Psoas muscle (tissue), 8 donors: ENCODE data around the gene MTX1. TPM values are rescaled to one million over a fixed set of nuclear protein-coding genes. Genes with fewer than 3 reads are reported as not detected.
"Not testable (repeated sequence)": the region's sequence is repeated elsewhere in the genome, so short reads cannot be mapped to it uniquely, and the experiment has no call there.

ENCODE experiments used
- ATAC-seq, 4 donors: fragments of 200-7000 bp; cut with Tn5 transposase; one replicate each; pipeline ENCODE4 v1.9.1; 2020; ENCODE audit warnings: moderate library complexity in 3 of 4, mild to moderate bottlenecking in 2 of 4
- DNase-seq, 2 donors: peaks; one replicate each; pipeline ENCODE4 v3.0.0-alpha.2; 2020
- H3K27ac ChIP-seq: fragments of 200-600 bp; one replicate; pipeline ENCODE4 v1.8.0; 2022
- H3K27me3 ChIP-seq, 3 donors: fragments of 200-600 bp in 1 of 3; one replicate each; pipeline versions ENCODE4 v1.6.1 to v1.8.0; 2013 to 2022; ENCODE audit warnings: low read length in 2 of 3, mild to moderate bottlenecking in 2 of 3, moderate library complexity in 1 of 3; ENCODE audit not compliant: insufficient read depth in 3 of 3
- H3K36me3 ChIP-seq, 2 donors: fragments of 200-600 bp in 1 of 2; one replicate each; pipeline versions ENCODE4 v1.6.1 to v1.8.0; 2013 to 2022; ENCODE audit warnings: low read depth in 1 of 2, mild to moderate bottlenecking in 1 of 2, moderate library complexity in 1 of 2; ENCODE audit not compliant: insufficient read depth in 1 of 2
- H3K4me1 ChIP-seq: fragments of 200-600 bp; one replicate; pipeline ENCODE4 v1.8.0; 2022
- H3K4me3 ChIP-seq: fragments of 200-600 bp; one replicate; pipeline ENCODE4 v1.8.0; 2022; ENCODE audit warnings: mild to moderate bottlenecking
- H3K9me3 ChIP-seq: fragments of 200-600 bp; one replicate; pipeline ENCODE4 v1.8.0; 2022
- WGBS, 3 donors: extraction: QIAGEN DNeasy Blood & Tissue Kit; methylation state at CpG; one replicate each; pipeline versions ENCODE4 v1.1.6 to v1.1.7; 2013; 5-methylcytosine and 5-hydroxymethylcytosine counted together
- intact Hi-C, 2 donors: fragments of 100-400 bp; cut with DNase I; formaldehyde crosslinking; loops; one replicate each; pipeline versions ENCODE4 v1.11.0 to v1.14.2; 2022
- polyA plus RNA-seq, 3 donors: library from polyadenylated mRNA; stranded (reverse); fragments of 200-250 nt; gene quantifications; one replicate each; pipeline ENCODE4 v1.2.3, GENCODE V29; 2013
- total RNA-seq, 4 donors: library from RNA; stranded (reverse); fragmentation: NEBNext Ultra II Directional in 2 of 4; extraction: Animal tissue kit (Norgen Biotek cat#: 25700) in 2 of 4; gene quantifications; one replicate each; pipeline versions ENCODE4 v1.2.1 to v1.2.4, GENCODE V29; 2021 to 2023
- TF ChIP-seq, protein P1 (sequence below): fragments of 200-600 bp; IDR thresholded peaks from one replicate; pipeline ENCODE4 v1.8.0; 2022; ENCODE audit warnings: antibody characterized with exemption
- donor health status: healthy with polysubstance abuse.
- donor health status: DM: no; HTN: no; CAD: no; lungs with moderate emphysema.
- donor health status: Bipolar disorder and iron deficiency.
- donor health status: healthy.
- donor health status: DM: yes; HTN: yes; CAD: no.
- donor health status: DM: no; HTN: no; CAD: no.
- donor health status: DM: no; HTN: no; CAD: no.
- donor health status: DM: yes; HTN: yes; CAD: no.

The MTX1 gene
- total and polyA plus RNA-seq, 7 donors = 8.1 to 47.1 (median 17.7) TPM

DNA sequence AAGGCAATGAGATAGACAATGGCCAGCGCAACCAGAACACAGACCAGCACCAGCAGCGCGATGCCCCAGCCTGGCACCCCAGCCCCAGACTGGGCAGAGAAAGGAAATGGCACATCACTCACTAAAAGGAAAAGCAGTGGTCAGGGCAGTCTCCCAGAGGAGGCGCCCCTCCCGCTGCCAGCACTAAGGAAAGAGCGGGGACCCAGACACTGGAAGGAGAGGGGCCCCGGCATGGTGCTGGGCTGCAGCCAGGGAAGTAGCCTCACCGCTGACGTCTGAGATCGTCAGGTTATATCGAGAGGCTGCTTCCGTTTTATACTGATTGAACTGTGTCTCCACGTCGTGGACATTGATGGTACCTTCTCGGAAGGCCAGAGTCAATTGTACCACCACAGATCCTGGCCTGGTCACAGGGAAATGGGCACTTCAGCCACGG lies 21.0 kb upstream of the MTX1 start:
- H3K27ac ChIP-seq = no peak overlapping the region
- DNase-seq (peak in 1 of 2 donors; percentile 28), ATAC-seq (no peak)
- TF ChIP-seq, protein P1, sequence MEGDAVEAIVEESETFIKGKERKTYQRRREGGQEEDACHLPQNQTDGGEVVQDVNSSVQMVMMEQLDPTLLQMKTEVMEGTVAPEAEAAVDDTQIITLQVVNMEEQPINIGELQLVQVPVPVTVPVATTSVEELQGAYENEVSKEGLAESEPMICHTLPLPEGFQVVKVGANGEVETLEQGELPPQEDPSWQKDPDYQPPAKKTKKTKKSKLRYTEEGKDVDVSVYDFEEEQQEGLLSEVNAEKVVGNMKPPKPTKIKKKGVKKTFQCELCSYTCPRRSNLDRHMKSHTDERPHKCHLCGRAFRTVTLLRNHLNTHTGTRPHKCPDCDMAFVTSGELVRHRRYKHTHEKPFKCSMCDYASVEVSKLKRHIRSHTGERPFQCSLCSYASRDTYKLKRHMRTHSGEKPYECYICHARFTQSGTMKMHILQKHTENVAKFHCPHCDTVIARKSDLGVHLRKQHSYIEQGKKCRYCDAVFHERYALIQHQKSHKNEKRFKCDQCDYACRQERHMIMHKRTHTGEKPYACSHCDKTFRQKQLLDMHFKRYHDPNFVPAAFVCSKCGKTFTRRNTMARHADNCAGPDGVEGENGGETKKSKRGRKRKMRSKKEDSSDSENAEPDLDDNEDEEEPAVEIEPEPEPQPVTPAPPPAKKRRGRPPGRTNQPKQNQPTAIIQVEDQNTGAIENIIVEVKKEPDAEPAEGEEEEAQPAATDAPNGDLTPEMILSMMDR = no peak
- intact Hi-C loops = no loop called here
- WGBS, 3 donors = 80 to 82% (median 81%) methylated on average over 16 of the region's 16 CpGs
- peaks cover 10% of the 10 kb centered on the region for H3K4me1 ChIP-seq
- H3K36me3 ChIP-seq = no peaks in the 10 kb centered on the region
- H3K27me3 ChIP-seq = no peaks in the 10 kb centered on the region
- H3K9me3 ChIP-seq = no peaks in the 10 kb centered on the region
- no peak overlapping the region for H3K4me3 ChIP-seq

DNA sequence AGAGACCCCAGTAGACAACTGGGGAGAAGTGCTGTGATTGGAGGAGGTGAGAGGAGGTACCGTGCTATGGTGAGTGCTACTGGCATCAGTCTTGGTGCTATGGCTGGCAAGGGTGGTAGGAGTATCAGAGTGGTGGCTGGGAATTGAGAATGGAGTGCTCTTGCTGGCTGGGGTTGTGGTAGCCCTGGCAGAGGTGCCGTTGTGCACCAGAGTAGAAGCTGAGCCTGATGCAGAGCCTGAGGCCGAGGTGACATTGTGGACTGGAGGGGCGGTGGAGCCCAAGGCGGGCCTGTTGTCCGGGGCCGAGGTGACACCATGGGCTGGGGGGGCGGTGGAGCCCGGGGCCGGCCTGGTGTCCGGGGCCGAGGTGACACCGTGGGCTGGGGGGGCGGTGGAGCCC lies 20.2 kb upstream of the MTX1 start:
- ATAC-seq = no peak
- intact Hi-C loops = no loop called here

DNA sequence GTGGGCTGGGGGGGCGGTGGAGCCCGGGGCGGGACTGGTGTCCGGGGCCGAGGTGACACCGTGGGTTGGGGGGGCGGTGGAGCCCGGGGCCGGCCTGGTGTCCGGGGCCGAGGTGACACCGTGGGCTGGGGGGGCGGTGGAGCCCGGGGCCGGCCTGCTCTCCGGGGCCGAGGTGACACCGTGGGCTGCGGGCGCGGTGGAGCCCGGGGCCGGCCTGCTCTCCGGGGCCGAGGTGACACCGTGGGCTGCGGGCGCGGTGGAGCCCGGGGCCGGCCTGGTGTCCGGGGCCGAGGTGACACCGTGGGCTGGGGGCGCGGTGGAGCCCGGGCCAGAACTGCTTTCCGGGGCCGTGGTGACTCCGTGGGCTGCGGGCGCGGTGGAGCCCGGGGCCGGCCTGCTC lies 18.6 kb upstream of the MTX1 start:
- H3K27me3 ChIP-seq, ATAC-seq, H3K9me3 ChIP-seq, DNase-seq, H3K36me3 ChIP-seq, H3K27ac ChIP-seq, intact Hi-C loops, H3K4me3 ChIP-seq: not testable (repeated sequence)
- WGBS, 3 donors = 92 to 96% (median 93%) methylated on average over 21 to 25 of the region's 45 CpGs
- H3K4me1 ChIP-seq = peaks cover 19% of the 10 kb centered on the region

More for the DNA sequence above, 20.2 kb upstream of the MTX1 start:
- H3K36me3 ChIP-seq = no peaks in the 10 kb centered on the region
- H3K27me3 ChIP-seq = no peaks in the 10 kb centered on the region
- H3K4me1 ChIP-seq = peaks cover 13% of the 10 kb centered on the region
- no peak overlapping the region for H3K27ac ChIP-seq
- TF ChIP-seq, protein P1 = no peak
- no peaks in the 10 kb centered on the region for H3K9me3 ChIP-seq
- WGBS, 3 donors = 87 to 89% (median 88%) methylated on average over 6 to 14 of the region's 14 CpGs
- peak in 1 of 2 donors; percentile 36 for DNase-seq
- H3K4me3 ChIP-seq = no peak overlapping the region

DNA sequence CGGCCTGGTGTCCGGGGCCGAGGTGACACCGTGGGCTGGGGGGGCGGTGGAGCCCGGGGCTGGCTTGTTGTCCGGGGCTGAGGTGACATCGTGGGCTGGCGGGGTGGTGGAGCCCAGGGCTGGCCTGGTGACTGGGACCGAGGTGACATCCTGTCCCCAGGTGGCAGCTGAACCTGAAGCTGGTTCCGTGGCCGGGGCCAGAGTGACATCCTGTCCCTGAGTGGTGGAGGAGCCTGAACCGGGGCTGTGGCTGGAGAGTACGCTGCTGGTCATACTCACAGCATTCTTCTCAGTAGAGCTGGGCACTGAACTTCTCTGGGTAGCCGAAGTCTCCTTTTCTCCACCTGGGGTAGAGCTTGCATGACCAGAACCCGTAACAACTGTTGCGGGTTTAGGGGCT lies 16.6 kb upstream of the MTX1 start:
- no peaks in the 10 kb centered on the region for H3K9me3 ChIP-seq
- TF ChIP-seq, protein P1 = no peak
- H3K27me3 ChIP-seq = no peaks in the 10 kb centered on the region
- intact Hi-C loops = no loop called here
- no peak overlapping the region for H3K27ac ChIP-seq
- DNase-seq (peak in 1 of 2 donors; percentile 56), ATAC-seq (no peak)
- peaks cover 18% of the 10 kb centered on the region for H3K4me1 ChIP-seq
- H3K4me3 ChIP-seq = no peak overlapping the region
- H3K36me3 ChIP-seq = no peaks in the 10 kb centered on the region
- 91 to 93% (median 92%) methylated on average over 14 to 17 of the region's 17 CpGs for WGBS, 3 donors

DNA sequence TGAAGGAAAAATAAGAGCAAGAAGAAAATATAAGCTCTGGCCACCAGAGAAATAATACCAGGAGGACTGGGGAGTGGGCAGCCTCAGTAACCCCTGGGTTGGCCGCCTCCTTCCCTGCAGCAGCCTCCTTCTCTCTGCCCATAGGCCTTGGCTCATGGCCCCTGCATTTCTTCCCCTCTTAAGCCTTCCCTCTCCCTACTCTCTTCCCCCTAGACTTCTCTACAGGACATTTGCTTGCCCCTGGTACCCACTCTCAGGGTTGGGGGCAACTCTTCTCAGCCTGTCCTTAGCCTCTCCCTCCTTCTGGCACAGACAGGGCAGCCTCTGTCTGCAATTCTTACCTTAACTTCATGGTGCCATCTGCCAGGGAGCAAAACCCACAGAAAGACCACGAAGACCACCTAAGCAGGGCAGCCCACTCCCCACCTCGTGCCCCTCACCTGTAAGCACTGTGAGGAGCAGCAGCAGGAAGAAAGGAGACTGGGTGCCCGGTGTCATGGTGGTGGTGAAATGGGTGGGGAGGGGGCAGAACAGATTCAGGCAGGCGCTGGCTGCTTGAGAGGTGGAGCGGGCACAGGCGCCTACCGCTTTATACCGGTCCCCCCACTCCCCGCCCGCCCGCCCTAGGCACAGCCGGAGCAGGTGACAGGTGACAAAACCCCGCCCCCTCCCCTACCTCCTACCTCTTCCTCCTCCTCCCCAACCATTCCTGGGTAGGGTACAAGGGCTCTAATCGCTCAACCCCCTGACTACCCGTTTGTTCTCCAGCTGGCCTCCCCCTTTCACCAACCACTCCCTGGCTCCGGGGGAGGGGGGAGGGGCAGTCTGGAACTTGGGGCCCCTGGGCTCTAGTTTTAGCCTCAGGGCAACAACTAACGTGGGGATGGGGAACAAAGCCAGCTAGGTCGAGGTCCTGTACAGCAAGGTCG lies 15.9 kb upstream of the MTX1 start:
- Histone ChIP-seq H3K9me3 (no peaks in the 10 kb centered on the region), H3K27me3 (no peaks in the 10 kb centered on the region), H3K36me3 (no peaks in the 10 kb centered on the region), H3K4me1 (peaks cover 21% of the 10 kb centered on the region), H3K27ac (peak overlapping the region; percentile 60), H3K4me3 (peak overlapping the region; percentile 71)
- no peak for DNase-seq
- WGBS, 3 donors = 38 to 61% (median 54%) methylated on average over 9 to 20 of the region's 20 CpGs
- ATAC-seq = no peak
- TF ChIP-seq, protein P1 = no peak
- intact Hi-C loops = no loop called here
